GM19023 (cell line): Measurements from ENCODE around the gene GPR42.
"Not testable (repeated sequence)": the region's sequence is repeated elsewhere in the genome, so short reads cannot be mapped to it uniquely, and the experiment has no call there.

Experiments
- ATAC-seq: cut with Tn5 transposase; IDR thresholded peaks from one replicate; pipeline ENCODE4 v1.9.1; 2021; ENCODE audit warnings: mild to moderate bottlenecking, moderate library complexity; ENCODE audit not compliant: unreplicated experiment

The GPR42 gene

GRCh38 chr19:35362261-35363000, 8.4 kb upstream of the GPR42 start:
- no peak for ATAC-seq

- ATAC-seq: no peak
Observed at GRCh38 chr19:35363001-35363590, 7.8 kb upstream of the GPR42 start.

GRCh38 chr19:35363711-35364425, 7.0 kb upstream of the GPR42 start:
- no peak for ATAC-seq

GRCh38 chr19:35365303-35365702, 5.6 kb upstream of the GPR42 start:
- ATAC-seq: no peak

GRCh38 chr19:35368378-35368777, 2.5 kb upstream of the GPR42 start:
- ATAC-seq: no peak

- ATAC-seq: no peak
Observed at GRCh38 chr19:35369522-35369921, 1.3 kb upstream of the GPR42 start.

GRCh38 chr19:35373492-35373891, 2.6 kb downstream of the GPR42 start:
- no peak for ATAC-seq

- ATAC-seq: not testable (repeated sequence)
Observed at GRCh38 chr19:35374031-35374430, 3.2 kb downstream of the GPR42 start.

GRCh38 chr19:35375505-35376307, 4.8 kb downstream of the GPR42 start:
- no peak for ATAC-seq

GRCh38 chr19:35377656-35378055, 6.8 kb downstream of the GPR42 start:
- no peak for ATAC-seq

- no peak for ATAC-seq
Observed at GRCh38 chr19:35378356-35378755, 7.5 kb downstream of the GPR42 start.

- ATAC-seq: not testable (repeated sequence)
Observed at GRCh38 chr19:35379545-35379944, 8.7 kb downstream of the GPR42 start.

- no peak for ATAC-seq
Observed at GRCh38 chr19:35379992-35380391, 9.1 kb downstream of the GPR42 start.

GRCh38 chr19:35380450-35381124, 9.7 kb downstream of the GPR42 start:
- ATAC-seq: no peak

- ATAC-seq: no peak
Observed at GRCh38 chr19:35381318-35381717, 10.4 kb downstream of the GPR42 start.

GRCh38 chr19:35381926-35382325, 11.1 kb downstream of the GPR42 start:
- ATAC-seq: no peak

GRCh38 chr19:35383536-35383935, 12.7 kb downstream of the GPR42 start:
- no peak for ATAC-seq

- no peak for ATAC-seq
Observed at GRCh38 chr19:35388277-35389054, 17.6 kb downstream of the GPR42 start.

- ATAC-seq: no peak
Observed at GRCh38 chr19:35389192-35389861, 18.5 kb downstream of the GPR42 start.
